ENCODE results near the gene SMOC2.

The SMOC2 gene

GRCh38 chr6:168417679-168418557 is 23.1 kb upstream of the SMOC2 start:
- Histone ChIP-seq H3K27ac (no peak overlapping the region), H3K36me3 (ENCODE audit: insufficient read depth, low read length) (no peaks in the 10 kb centered on the region), H3K9me3 (ENCODE audit: low read depth, low read length) (no peaks in the 10 kb centered on the region), H3K9ac (ENCODE audit: insufficient read length) (no peak overlapping the region), H3K4me3 (no peak overlapping the region)
- TF ChIP-seq POLR2AphosphoS5 (IDR thresholded peaks at IDR 0.05; ENCODE audit: borderline replicate concordance, low read depth, low read length) (no peak), EZH2 (IDR thresholded peaks at IDR 0.05) (no peak), FOXP2 (optimal IDR thresholded peaks at IDR 0.05; ENCODE audit: control extremely low read depth, extremely low read length, insufficient read depth) (no peak)
- DNase-seq (ENCODE audit: low read depth, low spot score), result no peak

GRCh38 chr6:168418711-168419121 is 22.3 kb upstream of the SMOC2 start:
- no peak for DNase-seq (ENCODE audit: low read depth, low spot score)
- Histone ChIP-seq H3K9me3 (ENCODE audit: low read depth, low read length) (no peaks in the 10 kb centered on the region), H3K4me3 (no peak overlapping the region), H3K27ac (no peak overlapping the region), H3K9ac (ENCODE audit: insufficient read length) (no peak overlapping the region), H3K36me3 (ENCODE audit: insufficient read depth, low read length) (no peaks in the 10 kb centered on the region)
- TF ChIP-seq EZH2 (IDR thresholded peaks at IDR 0.05) (no peak), POLR2AphosphoS5 (IDR thresholded peaks at IDR 0.05; ENCODE audit: borderline replicate concordance, low read depth, low read length) (no peak), FOXP2 (optimal IDR thresholded peaks at IDR 0.05; ENCODE audit: control extremely low read depth, extremely low read length, insufficient read depth) (no peak)

- H3K36me3 ChIP-seq (ENCODE audit: insufficient read depth, low read length), result no peaks in the 10 kb centered on the region
- TF ChIP-seq POLR2AphosphoS5 (IDR thresholded peaks at IDR 0.05; ENCODE audit: borderline replicate concordance, low read depth, low read length) (no peak), EZH2 (IDR thresholded peaks at IDR 0.05) (no peak), FOXP2 (optimal IDR thresholded peaks at IDR 0.05; ENCODE audit: control extremely low read depth, extremely low read length, insufficient read depth) (no peak)
- no peak for DNase-seq (ENCODE audit: low read depth, low spot score)
- H3K9ac ChIP-seq (ENCODE audit: insufficient read length), result no peak overlapping the region
- H3K9me3 ChIP-seq (ENCODE audit: low read depth, low read length), result no peaks in the 10 kb centered on the region
- H3K27ac ChIP-seq, result no peak overlapping the region
- no peak overlapping the region for H3K4me3 ChIP-seq
These were observed 21.4 kb upstream of the SMOC2 start for GRCh38 chr6:168419569-168419968.

- DNase-seq (ENCODE audit: low read depth, low spot score), result no peak
- Histone ChIP-seq H3K36me3 (ENCODE audit: insufficient read depth, low read length) (no peaks in the 10 kb centered on the region), H3K9ac (ENCODE audit: insufficient read length) (no peak overlapping the region), H3K4me3 (no peak overlapping the region), H3K9me3 (ENCODE audit: low read depth, low read length) (no peaks in the 10 kb centered on the region), H3K27ac (no peak overlapping the region)
- TF ChIP-seq POLR2AphosphoS5 (IDR thresholded peaks at IDR 0.05; ENCODE audit: borderline replicate concordance, low read depth, low read length) (no peak), FOXP2 (optimal IDR thresholded peaks at IDR 0.05; ENCODE audit: control extremely low read depth, extremely low read length, insufficient read depth) (no peak), EZH2 (IDR thresholded peaks at IDR 0.05) (no peak)
These were observed 20.9 kb upstream of the SMOC2 start for GRCh38 chr6:168420084-168420483.

- Histone ChIP-seq H3K4me3 (no peak overlapping the region), H3K9me3 (ENCODE audit: low read depth, low read length) (no peaks in the 10 kb centered on the region), H3K36me3 (ENCODE audit: insufficient read depth, low read length) (no peaks in the 10 kb centered on the region), H3K27ac (no peak overlapping the region), H3K9ac (ENCODE audit: insufficient read length) (no peak overlapping the region)
- DNase-seq (ENCODE audit: low read depth, low spot score), result no peak
- TF ChIP-seq FOXP2 (optimal IDR thresholded peaks at IDR 0.05; ENCODE audit: control extremely low read depth, extremely low read length, insufficient read depth), result no peak
- TF ChIP-seq POLR2AphosphoS5 (IDR thresholded peaks at IDR 0.05; ENCODE audit: borderline replicate concordance, low read depth, low read length), result no peak
- TF ChIP-seq EZH2 (IDR thresholded peaks at IDR 0.05), result no peak
These were observed 20.3 kb upstream of the SMOC2 start for GRCh38 chr6:168420706-168421105.

- Histone ChIP-seq H3K9ac (ENCODE audit: insufficient read length) (no peak overlapping the region), H3K27ac (no peak overlapping the region), H3K9me3 (ENCODE audit: low read depth, low read length) (no peaks in the 10 kb centered on the region), H3K36me3 (ENCODE audit: insufficient read depth, low read length) (no peaks in the 10 kb centered on the region), H3K4me3 (no peak overlapping the region)
- TF ChIP-seq POLR2AphosphoS5 (IDR thresholded peaks at IDR 0.05; ENCODE audit: borderline replicate concordance, low read depth, low read length) (no peak), EZH2 (IDR thresholded peaks at IDR 0.05) (no peak), FOXP2 (optimal IDR thresholded peaks at IDR 0.05; ENCODE audit: control extremely low read depth, extremely low read length, insufficient read depth) (no peak)
- DNase-seq (ENCODE audit: low read depth, low spot score), result no peak
These were observed 13.8 kb upstream of the SMOC2 start for GRCh38 chr6:168427184-168427583.

- Histone ChIP-seq H3K4me3 (no peak overlapping the region), H3K9me3 (ENCODE audit: low read depth, low read length) (no peaks in the 10 kb centered on the region), H3K9ac (ENCODE audit: insufficient read length) (no peak overlapping the region), H3K27ac (no peak overlapping the region), H3K36me3 (ENCODE audit: insufficient read depth, low read length) (no peaks in the 10 kb centered on the region)
- no peak for DNase-seq (ENCODE audit: low read depth, low spot score)
- TF ChIP-seq POLR2AphosphoS5 (IDR thresholded peaks at IDR 0.05; ENCODE audit: borderline replicate concordance, low read depth, low read length) (no peak), EZH2 (IDR thresholded peaks at IDR 0.05) (no peak), FOXP2 (optimal IDR thresholded peaks at IDR 0.05; ENCODE audit: control extremely low read depth, extremely low read length, insufficient read depth) (no peak)
These were observed 12.7 kb upstream of the SMOC2 start for GRCh38 chr6:168428052-168428826.

- no peak for TF ChIP-seq POLR2AphosphoS5 (IDR thresholded peaks at IDR 0.05; ENCODE audit: borderline replicate concordance, low read depth, low read length)
- no peak for TF ChIP-seq FOXP2 (optimal IDR thresholded peaks at IDR 0.05; ENCODE audit: control extremely low read depth, extremely low read length, insufficient read depth)
- TF ChIP-seq EZH2 (IDR thresholded peaks at IDR 0.05), result no peak
- no peak overlapping the region for H3K9ac ChIP-seq (ENCODE audit: insufficient read length)
- no peak for DNase-seq (ENCODE audit: low read depth, low spot score)
These were observed 12.1 kb upstream of the SMOC2 start for GRCh38 chr6:168428863-168429262.

More at GRCh38 chr6:168428863-168429262, 12.1 kb upstream of the SMOC2 start:
- Histone ChIP-seq H3K4me3 (no peak overlapping the region), H3K36me3 (ENCODE audit: insufficient read depth, low read length) (no peaks in the 10 kb centered on the region), H3K9me3 (ENCODE audit: low read depth, low read length) (no peaks in the 10 kb centered on the region), H3K27ac (no peak overlapping the region)
